Endometrium (tissue), 2 donors: ENCODE measurements around the gene ACBD4.

Experiments
- FAIRE-seq: peaks from 2 replicates; lab custom pipeline; 2012; peaks lifted over from hg19 to GRCh38; lab: Jason Lieb, UNC
- donor health status: control.
- donor health status: control.

ACBD4 gene

DNA sequence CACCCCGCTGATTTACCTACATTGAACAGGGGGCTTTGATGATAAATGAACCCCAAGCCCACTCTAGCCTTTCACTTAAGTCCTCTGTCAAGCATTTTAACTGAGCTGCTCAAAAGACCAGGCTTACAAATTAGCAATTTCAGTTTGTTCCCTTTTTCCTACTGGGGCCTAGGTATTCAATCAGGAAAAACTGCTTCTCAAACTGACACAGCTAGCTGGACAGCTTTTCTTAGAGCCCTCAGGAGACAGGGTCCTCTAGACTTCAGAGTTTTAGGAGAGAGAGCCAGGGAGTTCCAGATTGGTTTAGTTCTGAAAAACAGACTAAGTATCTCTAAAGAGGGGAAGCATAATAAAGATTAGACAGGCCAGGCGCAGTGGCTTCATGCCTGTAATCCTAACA lies 20.0 kb downstream of the ACBD4 start:
- no peak for FAIRE-seq

DNA sequence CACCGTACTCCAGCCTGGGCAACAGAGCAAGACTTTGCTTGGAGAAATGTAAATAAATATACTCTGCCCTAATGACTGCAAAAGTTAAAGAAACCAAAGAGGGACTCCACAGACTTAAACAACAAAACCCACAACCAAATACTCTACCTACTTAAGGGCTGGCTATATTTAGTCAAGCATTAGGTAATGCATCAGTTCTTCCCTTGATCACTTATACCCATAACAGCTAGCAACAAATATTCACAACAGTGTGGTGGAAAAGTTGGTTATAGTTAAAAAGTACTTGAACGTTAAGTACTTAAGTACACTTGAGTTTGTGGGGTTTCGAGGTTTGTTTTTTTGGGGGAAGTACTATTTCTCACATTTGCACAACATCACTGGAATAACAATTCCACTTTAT lies 20.8 kb downstream of the ACBD4 start:
- no peak for FAIRE-seq

DNA sequence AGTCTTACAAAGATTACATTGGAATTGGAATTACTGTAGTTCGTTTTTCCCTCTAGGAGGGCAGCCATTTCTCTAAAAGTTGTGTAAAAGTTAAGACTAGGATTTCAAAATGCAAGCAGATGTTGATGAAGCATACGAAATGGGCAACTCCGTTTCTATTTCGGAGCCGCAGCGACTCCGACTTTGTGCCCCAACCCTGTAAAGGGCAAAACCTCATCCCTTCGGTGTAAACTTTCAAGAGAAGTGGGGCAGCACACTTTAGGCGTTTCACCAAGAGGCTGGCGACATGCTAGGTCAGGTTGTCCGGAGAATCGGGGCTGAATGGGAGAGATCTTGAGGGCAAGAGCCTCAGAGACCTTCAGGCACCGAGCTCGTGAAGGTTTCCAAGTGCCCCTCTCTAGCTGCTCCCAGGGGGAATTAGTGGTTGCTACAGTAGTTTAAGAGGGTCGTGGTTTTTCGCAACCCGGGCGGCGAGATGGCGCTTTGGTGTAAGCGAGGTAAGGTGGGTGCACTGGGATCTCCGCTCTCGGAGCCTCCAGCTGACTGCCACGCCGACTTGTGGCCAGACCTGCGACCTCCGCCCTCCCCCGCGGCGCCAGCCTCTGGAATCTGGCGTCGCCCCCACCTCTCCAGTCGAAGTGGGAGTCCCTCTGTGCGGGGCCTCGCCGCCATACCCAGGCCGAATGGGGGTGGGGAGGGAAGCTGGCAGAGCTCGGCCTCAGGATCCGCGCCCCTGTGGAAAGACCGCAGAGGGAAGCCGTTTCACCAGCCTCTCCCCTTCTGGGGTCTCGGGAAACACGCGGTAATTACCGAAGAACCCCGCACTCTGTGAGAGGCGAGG lies 25.2 kb downstream of the ACBD4 start:
- FAIRE-seq, result no peak

DNA sequence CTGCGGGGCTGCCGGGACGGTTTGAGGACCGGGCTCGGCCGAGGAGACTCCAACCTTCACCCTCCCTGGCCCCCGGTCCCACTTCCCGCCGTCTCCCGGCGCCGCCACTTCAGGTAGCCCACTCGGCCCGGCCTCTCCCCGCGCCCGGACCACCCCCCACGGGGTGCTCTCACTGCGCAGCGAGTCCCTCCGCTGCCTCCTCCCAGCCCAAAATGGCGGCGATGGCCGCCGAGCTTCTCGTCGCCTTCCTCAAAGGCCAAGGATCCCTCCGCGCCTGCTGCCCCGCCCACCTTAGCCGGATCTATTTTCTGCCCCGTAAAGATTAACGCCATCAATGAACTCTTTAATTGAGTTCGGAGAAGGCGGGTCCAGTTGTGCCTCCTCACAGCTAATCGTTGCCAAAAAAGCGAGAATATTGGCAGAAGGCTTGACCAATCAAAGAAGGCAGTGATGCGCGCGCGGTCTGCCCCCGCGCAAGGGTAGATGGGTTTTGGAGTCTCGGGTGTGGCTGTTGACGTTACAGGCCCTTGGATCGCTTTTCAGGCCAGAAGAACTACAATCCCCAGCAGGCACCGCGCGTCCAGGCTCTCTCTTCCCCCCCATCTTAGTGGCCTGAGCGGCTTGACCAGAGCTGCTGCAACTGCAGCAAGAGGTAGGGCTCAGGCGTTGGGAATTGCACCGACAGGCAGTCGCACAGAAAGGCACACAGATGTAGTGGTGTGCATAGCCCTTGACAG lies 26.0 kb downstream of the ACBD4 start, which contains the start of gene HEXIM2:
Gene HEXIM2 (plus strand): TSS at position 588 of the 737 bp plus-strand sequence. CDS start 919 bp downstream, outside the sequence.
- peak; percentile 99 for FAIRE-seq

DNA sequence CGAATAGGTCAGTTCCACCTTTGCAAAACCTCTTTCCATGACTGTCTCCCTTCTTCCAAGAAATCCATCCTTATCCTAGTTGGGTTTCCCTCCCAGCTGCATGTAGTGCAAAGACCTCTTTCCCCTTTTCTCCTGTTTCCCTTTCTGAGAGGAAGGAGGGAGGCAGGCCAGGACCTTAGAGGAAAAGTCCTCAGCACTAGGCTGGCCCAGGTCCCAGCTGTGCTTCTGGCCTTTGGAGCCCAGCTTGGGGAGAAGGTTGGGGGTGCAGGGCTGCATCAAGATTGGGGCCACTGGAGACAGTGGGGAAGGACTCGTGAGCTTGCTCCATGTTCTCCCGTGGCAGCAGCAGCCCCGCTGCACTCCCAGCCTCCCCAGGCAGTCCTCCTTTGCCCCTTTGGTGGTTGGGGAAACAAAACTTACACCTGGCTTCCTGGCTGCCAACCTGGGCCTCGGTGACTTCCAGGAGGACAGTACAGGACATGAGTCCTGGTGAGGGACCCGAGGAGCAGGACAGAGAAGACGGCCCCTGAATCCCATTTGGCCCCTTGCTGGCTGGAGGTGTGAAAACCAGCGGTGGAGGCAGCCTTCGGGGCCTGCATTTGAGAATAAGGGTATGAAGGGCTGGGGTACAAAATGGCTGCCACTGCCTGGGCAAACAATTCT lies 26.7 kb downstream of the ACBD4 start:
- no peak for FAIRE-seq

DNA sequence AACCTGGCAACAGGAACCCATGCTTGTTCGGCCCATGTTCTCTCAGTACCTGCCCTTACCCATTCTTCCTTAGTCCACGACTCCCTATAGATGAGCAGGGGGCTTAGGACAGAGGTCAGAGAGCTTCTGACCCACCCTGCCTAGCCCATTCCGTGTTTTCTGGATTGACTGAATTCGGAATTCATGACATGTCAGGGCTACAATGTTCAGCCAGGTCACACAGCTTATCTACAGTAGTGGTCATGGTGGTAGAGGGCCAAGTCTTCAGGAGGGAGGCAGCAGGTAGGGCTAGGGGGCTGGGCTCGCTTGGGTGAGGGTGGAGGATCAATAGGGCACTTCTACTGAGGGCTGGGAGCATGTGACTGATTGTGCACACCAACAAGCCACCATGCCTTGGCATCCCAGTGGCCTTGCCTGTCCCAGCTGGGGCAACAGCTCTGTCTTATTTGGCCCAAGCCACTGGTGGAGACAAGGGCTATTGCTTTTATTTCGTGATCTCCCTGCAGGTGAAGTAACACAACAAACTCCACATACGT lies 29.3 kb downstream of the ACBD4 start:
- FAIRE-seq, result no peak

DNA sequence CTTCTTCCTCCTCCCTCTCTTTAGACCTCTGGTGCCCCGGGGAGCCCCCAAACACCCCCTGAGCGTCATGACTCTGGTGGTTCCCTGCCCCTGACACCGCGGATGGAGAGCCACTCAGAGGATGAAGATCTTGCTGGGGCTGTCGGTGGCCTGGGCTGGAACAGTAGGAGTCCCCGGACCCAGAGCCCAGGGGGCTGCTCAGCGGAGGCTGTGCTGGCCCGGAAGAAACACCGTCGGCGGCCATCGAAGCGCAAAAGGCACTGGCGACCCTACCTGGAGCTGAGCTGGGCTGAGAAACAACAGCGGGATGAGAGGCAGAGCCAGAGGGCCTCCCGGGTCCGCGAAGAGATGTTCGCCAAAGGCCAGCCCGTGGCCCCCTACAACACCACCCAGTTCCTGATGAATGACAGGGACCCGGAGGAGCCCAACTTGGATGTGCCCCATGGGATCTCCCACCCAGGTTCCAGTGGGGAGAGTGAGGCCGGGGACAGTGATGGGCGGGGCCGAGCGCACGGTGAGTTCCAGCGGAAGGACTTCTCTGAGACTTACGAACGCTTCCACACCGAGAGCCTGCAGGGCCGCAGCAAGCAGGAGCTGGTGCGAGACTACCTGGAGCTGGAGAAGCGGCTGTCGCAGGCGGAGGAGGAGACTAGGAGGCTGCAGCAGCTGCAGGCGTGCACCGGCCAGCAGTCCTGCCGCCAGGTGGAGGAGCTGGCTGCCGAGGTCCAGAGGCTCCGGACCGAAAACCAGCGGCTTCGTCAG lies 33.7 kb downstream of the ACBD4 start:
- FAIRE-seq, result no peak

DNA sequence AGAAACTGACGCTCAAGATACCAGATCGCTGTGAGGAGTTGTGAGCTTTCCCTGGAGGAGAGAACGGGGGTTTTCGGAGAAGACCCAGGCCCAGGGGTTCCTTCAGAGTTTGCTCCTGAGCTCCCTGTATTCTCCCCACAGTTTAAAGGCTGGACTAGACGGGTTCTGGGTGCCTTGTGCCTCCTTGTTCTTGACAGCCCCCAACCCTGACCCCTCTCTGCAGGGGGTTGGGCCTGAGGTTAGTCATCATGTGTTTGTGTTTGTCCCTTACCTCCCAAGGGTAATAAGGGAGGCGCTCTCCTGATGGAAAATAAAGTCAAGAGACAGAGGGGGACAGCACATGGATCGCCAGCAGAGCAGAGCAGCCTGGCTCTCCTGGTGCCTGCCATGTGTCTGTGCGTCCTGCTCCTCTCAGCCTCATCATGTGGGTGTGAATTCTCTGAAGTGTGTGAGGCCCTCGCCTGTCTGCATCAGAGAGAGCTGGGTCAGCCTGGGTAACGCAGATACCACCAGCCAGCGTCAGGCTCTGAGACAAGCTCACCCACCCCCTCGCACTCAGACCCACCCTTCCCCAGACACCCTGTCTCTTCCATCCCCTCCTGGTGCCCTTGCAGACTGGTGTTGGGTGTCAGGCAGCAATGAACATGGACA lies 34.9 kb downstream of the ACBD4 start:
- no peak for FAIRE-seq

DNA sequence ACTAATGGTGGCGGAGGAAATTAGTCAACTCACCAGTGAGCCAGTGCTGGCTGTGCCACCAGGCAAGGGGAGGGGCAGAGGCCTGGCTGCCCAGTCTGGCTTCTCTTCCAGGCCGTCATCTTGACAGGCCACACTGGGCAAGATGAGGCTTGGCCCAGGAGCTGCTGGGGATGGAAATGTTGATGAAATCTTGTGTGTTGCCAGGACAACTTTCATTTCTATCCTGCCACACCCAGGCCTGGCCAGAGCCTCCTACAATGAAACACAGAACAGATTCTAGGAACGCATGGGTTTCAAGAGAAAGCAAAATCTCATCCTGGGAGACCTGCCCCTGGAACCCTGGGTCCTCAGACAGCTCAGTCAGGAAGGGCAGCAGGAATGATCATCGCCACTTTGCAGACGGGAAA lies 35.4 kb downstream of the ACBD4 start:
- FAIRE-seq, result no peak

DNA sequence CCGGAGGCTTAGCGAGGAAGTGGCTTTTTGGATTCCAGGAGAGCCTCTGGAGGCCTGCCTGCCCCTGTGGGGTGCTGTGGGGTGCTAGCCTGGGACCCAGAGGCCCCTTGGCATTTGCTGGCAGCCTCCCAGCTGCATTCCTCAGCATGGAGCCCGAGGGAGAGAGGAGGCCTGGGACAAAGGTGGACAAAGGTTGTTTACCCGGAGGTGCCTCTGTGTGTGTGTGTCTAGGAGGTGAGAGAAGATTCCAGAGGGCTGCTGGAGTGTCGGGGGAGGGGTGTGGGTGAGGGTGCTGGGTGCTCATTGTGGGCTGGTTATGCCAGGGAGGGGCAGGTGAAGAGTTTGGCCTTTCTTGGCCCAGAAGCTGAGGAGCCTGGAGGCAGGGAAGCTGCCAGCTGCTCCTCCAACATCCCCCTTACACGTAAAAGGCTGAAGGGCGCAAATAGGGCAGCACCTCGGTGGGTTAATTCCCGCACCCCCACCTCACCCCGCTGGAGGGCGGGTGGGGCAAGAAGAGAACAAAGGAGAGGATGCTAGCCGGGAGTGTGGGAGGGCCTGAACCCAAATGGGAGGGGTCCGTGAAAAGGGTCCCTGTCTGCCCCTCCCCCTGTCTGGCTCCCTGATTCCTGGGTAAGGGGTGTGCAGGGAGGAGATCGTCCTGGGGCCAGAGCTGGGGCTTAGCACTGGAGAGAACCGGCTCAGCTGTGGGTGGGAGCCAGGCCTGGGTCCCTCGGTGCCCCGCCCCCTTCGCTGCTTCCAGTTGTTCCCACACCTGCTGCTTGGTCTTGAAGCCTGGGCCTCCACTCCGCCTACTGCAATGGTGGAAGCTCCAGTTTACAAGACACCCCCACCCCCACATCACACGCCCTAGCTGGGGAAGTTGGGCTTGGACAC lies 36.1 kb downstream of the ACBD4 start:
- no peak for FAIRE-seq

DNA sequence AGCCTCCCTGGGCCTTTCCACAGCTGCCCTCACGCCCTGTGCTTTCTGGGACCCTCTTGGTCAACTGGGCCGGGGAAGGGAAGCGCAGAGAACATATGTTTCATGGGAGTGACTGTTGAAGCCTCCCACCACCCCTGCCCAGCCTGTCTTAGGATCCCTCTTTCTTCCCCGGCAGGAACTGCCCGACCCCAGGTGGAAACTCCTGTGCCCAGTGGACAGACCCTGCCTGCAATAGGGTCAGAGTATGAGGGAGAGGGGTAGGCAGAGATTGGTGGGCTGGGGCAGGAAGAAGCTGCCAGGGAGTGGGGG lies 36.7 kb downstream of the ACBD4 start:
- no peak for FAIRE-seq

DNA sequence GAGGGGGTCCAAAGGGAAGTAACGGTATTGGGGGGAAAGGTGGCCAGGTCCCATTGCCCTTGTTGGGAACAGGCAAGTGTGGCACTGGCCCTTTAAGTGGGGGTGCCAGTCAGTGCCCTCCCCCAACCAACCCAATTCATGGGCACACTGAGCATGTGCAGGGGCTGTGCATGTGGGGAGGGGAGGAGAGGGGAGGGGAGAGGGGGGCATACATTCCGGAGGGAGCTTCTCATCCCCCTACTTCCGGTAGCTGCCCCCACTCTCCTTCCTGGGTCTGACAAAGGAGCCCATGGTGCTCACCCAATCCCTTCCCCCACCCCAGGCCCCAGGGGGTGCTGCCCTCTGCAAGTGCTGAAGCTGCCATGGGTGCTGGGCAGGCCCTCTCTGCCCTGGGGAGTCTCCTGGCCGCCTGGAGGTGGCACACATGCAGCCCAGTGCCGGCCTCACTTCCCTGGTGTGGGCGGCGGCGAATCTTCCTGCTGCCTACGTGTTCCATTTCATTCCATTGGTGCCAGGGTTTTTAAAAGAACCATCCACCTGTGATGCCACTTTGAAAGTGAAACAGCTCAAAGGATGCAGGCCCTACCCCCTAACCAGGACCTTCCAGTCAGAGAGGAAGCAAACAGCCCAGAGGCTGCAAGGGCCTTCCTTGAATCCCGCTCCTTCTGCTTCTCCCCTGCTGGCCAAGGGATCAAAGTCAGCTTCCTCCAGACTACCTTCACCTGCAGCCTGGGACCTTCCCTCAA lies 37.2 kb downstream of the ACBD4 start:
- no peak for FAIRE-seq

DNA sequence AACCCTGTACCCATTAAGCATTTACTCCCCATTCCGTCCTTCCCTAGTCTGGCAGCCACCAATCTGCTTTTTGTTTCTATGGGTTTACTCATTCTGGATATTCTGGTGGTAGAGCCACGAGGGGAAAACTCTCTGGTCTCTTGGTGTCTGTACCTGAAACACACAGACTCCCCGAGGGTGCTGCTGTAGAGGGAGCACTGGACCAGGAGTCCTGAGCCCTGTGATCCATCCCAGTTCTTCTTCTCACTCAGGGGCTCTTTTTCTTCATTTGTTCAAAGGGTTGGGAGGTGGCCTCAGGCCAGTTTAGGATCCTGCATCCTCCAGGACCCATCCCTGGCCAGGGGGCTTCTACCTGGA lies 40.2 kb downstream of the ACBD4 start:
- FAIRE-seq, result no peak

DNA sequence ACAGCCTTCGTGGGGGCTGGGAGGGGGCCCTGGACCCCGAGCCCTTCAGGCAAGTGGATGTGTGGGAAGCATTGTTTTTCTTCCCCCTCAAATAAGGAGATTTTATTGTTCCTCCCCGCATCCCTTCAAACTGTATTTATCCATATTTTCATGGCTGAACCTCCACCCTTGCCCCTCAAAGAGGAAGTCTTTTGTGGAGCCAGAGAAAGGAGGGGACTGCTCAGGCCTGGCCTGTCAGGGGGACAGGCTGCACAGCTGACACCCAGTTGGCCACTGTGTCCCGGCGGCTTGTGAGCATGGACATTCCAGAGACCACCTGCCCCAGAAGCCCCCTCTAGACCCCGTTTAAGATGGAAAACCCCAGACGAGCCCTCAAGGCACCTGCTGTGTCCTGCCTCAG lies 42.1 kb downstream of the ACBD4 start:
- no peak for FAIRE-seq

DNA sequence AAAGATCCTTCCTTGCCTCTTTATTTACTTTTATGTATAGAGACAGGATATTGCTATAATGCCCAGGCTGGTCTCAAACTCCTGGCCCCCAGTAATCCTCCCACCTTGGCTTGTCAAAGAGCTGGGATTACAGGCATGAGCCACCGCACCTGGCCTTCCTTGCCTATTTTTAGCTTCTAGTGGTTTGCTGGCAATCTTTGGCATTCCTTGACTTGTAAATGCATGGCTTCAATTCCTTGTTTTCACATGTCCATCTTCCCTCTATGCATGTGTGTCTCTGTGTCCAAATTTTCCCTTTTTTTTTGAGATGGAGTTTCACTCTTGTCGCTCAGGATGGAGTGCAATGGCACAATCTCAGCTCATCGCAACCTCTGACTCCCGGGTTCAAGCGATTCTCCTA lies 48.7 kb downstream of the ACBD4 start:
- FAIRE-seq, result no peak

DNA sequence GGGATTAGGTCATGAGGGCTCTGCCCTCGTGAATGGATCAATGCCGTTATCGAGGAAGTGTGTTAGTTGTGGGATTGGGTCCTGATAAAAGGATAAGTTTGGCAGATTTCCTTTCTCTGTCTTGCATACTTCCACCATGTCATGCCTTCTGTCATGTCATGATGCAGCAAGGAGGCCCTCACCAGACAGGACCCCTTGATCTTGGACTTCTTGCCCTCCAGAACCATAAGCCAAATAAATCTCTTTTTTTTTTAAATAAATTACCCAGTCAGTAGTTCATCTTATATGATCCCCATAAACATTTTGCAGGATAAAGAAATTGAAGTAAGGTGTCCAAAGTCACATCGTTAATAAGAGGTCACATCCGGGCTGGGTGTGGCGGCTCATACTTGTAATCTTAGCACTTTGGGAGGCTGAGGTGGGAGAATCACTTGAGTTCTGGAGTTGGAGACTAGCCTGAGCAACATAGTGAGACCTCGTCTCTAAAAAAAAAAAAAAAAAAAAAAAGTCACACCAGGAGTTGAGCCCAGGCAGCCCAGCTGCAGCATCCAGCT lies 51.4 kb downstream of the ACBD4 start:
- no peak for FAIRE-seq

DNA sequence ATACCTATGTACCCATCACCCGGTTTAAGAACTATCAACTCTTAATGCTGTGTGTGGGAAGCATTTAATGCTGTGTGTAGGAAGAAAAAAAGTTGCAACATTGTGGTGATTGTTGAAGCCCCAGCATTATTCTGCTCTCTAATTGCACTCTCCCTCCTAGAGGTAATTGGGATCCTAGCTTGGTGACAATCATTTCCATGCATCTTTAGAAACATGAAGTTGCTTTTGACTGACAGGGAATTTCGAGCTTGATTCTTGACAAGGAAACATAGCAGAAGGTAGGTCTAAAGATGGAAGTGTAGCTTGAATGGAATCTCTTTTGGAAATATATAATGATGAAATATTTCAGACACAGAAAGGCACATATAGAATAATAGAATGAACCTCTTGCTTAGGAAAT lies 53.5 kb downstream of the ACBD4 start:
- no peak for FAIRE-seq

DNA sequence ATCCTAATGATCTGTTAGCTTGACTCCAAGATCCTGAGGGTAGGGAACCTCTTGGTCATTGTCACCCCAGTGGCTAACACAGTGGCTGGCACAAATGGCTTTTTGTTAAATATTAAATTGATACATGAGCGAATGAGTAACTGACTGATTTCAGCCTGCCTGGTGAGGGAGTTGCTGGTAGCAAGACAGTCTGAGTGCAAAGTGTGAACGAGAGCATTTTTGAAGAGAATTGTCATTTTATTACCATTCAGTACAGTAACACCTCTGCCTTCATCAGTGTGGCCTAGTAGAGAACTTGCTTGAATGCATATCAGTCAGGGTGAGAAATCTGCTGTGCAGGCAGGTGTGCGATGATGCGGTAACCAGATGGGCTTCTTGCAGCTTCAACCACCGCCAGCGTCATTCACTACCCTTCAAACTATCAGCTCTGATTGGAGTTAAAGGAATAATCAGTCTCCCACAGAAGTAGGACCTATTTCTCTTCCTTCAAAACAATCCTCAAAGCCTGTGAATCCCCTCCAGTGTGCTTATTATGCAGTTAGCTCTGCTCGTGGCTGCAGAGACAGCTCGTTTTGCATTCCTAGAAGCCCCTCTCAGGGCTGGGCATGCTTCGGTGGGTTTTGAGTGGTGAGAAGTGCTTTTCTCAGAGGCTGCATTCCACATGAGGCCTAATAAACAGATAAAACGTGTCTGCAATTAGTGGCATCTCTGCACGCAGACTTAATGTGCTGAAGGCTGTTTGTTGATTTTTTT lies 55.2 kb downstream of the ACBD4 start:
- FAIRE-seq, result no peak
